T-helper 9 cell (primary cell): ENCODE results near the gene ZNF408.

ENCODE experiments used
- DNase-seq: peaks from one replicate; pipeline ENCODE4 v3.0.0-alpha.2; 2020

Gene ZNF408

DNA sequence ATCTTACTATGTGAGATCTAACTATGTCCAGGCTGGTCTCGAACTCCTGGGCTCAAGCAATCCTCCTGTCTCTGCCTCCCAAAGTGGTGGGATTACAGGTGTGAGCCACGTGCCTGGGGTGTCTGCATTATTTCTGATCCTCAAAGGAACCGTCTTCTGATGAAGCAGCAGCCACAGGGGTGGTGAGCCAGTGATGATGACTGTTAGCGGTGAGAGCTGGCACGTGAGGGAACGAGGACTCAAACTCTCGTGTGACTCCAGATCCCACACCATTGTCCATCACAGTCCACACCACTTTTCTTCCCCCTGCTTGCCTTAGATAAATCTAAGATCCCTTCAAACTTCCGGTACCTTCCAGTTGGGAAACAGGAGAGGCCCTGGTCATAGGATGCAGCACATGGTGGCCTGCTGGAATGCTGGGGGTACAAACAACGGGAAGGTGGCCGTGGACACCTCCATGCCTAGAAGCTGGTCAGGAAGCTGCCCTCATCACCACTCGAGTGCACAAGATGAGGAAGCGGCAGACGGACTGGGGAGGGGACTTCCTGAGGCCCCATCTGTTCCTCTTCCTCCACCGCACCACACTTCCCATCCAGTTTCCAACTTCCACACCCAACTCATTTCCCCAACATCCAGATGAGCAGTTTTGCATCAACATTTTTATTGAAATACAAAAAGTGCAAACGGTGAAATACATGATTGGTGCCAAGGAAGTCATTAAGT, 24.2 kb upstream of the ZNF408 start:
- no peak for DNase-seq

DNA sequence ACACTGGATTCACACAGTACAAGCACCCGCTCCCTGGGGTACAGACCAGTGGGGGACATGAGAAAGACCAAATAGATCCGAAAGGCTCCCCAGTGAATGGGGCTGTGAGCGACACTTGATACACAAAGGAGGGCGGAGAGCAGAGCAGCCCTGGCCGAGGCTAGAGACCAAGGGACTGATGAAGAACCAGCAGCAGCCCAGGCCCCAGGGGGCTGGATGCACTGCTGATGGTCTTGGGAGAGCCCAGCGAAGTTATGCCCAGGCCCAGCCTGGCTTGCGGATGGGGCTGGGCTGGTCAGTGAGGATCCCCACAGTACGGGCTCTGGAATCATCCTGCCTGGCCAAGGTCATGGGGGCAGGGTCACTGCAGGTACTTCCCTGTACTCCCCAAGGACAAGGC, 23.7 kb upstream of the ZNF408 start:
- no peak for DNase-seq

GRCh38 chr11:46677991-46678740, 22.7 kb upstream of the ZNF408 start:
- no peak for DNase-seq

GRCh38 chr11:46678741-46679130, 22.1 kb upstream of the ZNF408 start:
- no peak for DNase-seq

GRCh38 chr11:46679241-46680163, 21.3 kb upstream of the ZNF408 start:
- DNase-seq = no peak

- no peak for DNase-seq
Observed at GRCh38 chr11:46680164-46680760, 20.6 kb upstream of the ZNF408 start.

DNA sequence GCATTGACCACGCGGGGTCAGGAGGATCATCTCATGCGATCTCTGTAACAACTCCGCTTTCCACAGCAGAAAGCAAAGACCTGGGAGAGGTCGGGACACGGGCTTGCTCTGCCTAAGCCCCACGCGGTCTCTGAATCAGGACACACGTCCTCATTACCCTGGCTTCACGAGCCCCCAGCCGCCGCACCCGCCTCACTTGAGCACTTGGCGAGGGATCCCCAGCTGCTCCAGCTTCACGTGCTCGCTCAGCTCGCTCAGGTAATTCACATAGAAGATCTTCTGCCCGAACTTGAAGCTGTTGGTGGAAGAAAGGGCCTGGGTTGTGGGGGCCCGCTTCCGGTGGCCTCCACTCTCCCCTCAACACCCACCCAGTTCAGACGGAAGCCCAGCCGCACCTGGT, 20.0 kb upstream of the ZNF408 start:
- DNase-seq = no peak

- DNase-seq = no peak
Observed at GRCh38 chr11:46681814-46682213, 19.0 kb upstream of the ZNF408 start.

- DNase-seq = no peak
Observed at GRCh38 chr11:46682773-46683752, 17.8 kb upstream of the ZNF408 start.

DNA sequence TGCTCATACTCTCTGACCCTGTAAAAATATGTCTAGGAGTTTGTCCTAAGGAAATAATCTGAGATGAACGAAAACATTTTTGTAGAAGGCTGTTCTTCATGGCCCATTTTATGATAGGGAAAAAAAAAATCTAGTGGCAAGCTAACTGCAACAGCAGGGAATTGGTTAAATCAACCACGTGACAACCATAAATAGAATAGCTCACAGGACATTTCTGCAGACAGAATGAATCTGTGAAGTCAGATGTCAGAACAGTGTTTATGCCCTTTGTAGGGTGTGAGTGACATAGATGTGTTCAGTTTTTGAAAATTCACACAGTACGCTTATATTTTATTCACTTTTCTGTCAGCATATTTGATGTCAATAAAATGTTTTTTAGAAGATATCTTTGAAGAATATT, 16.5 kb upstream of the ZNF408 start:
- DNase-seq = no peak

- DNase-seq = no peak
Observed at GRCh38 chr11:46686886-46687795, 13.7 kb upstream of the ZNF408 start.

DNA sequence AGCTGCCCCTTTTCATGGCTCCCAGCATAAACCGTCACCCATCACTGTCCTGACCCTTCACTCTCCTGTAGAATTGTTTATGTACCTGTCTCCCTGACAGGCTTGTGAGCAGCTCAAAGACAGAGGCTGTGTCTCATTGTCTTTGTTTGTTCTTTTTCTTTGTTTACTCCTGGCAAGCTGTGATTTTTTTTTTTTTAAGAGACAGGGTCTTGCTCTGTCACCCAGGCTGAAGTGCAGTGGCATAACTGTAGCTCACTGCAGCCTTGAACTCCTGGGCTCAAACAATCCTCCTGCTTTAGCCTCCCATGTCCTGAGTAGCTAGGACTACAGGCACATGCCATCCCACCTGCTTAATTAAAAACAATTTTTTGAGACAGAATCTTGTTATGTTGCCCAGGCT, 10.1 kb upstream of the ZNF408 start:
- DNase-seq = no peak

DNA sequence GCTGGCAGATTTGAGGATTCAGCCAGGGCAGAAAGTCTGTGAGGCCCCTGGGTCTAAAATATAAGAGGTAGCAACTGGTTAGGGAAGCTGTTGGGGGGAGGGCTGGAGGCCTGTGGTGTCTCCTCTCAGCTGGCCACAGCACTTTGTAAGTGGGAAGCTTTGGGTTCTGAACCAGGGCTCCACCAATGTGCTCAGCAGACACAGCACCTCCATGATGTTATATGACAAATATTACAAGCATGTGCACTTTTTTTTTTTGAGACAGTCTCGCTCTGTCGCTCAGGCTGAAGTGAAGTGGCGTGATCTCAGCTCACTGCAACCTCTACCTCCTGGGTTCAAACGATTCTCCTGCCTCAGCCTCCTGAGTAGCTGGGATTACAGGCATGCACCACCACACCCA, 8.4 kb upstream of the ZNF408 start:
- no peak for DNase-seq

DNA sequence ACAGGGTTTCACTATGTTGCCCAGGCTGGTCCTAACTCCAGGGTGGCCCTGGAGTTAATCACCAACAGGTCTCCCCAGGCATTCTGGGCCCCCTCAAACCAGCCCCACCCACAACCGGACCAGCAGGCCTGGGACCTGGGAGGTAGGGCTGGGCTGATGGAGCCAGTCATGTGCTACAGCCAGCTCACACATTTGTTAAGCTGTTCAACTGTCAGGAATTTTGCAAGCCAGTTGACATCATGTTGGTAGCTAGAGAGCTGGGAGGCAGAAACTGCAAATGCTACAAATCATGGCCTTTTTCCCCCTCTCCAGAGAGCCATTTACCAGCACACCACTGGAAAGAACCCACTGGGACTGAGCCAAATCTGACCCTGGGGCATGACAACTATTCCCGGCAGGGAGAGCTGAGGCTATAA, 7.2 kb upstream of the ZNF408 start:
- no peak for DNase-seq

DNA sequence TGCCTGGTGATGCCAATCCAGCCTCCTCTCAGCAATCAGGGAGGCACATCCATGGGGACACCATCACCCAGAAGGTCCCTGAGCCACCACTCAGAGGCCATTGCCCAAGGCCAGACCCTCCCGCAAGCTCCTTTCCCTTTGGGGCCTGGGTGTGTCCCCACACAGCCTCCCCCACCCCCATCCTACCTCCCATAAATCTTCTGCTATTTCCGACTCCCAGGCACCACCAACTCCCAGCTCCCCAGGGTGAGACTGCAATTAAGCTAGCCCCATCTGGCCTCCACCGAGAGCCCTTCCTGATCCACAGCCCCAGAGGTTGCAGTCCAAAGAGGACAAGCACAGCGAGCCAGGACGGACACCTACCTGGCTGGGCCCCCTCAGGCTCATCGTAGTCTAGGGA, 6.8 kb upstream of the ZNF408 start:
- no peak for DNase-seq

- DNase-seq = no peak
Observed at GRCh38 chr11:46694607-46695006, 6.2 kb upstream of the ZNF408 start.

DNA sequence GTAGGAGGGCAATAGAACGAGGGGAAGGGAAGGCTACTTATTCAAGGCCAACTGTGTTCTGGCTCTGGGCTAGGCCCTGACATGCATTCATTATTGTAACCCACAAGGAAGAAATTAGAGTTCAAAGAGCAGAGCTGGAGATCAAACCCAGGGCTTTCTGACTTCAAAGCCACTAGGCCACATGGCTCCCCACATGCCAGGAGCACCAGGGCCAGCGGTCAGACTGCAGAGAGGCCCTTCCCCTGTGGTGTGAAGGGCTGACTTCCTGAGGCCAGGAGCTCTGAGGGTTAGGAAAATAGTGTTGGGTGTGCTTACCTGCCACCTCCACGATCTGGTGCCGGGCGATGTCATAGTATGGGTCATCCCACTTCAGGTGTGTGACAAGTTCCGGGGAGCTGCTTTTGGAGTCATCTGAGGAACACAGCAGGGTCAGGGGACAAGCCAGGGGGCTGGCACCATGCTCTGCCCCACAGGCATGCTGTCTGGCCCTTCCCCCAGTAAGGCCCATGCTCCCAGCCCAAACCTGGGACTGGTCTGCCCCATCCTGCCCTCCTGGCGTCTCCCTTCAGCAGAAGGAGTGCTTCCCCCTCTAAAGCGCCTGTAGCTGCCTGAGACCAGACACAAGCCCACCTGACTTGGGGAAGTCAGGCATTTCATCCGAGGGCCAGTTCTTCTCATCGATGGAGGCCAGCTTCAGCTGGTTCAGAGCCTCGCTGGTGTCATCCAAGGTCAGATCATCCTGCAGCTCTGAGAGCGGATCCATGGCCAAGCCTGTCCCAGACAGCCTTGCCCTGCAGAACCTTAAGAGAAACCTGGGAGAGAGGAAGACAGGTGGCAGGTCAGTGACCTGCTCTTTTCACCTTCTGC, 5.3 kb upstream of the ZNF408 start:
- no peak for DNase-seq

DNA sequence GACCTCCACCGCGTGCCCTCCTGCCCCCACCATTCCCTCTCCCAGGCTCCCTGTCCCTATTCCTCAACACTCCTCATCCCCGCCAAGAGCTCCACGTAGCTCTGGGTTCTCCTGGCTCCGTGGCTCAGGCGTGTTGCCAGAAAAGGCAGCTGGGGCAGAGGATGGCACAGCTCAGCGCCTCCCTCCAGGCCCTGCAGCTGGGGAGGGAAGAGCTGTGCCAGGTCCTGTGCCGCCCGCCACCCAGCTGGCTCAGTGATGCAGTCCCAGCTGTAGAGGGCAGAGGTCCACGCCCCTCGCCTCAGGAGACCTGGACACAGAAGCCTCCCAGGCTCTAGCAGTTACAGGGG, 4.6 kb upstream of the ZNF408 start:
- no peak for DNase-seq

- DNase-seq = no peak
Observed at GRCh38 chr11:46697303-46697702, 3.5 kb upstream of the ZNF408 start.

GRCh38 chr11:46697723-46698122, 3.1 kb upstream of the ZNF408 start:
- DNase-seq = no peak
